ENCODE data around the gene EEF1AKMT3. TPM values are rescaled to one million over a fixed set of nuclear protein-coding genes. Genes with fewer than 3 reads are reported as not detected.

The EEF1AKMT3 gene
- total RNA-seq, 1 experiment from 2014 or later, result 5.0 TPM

DNA sequence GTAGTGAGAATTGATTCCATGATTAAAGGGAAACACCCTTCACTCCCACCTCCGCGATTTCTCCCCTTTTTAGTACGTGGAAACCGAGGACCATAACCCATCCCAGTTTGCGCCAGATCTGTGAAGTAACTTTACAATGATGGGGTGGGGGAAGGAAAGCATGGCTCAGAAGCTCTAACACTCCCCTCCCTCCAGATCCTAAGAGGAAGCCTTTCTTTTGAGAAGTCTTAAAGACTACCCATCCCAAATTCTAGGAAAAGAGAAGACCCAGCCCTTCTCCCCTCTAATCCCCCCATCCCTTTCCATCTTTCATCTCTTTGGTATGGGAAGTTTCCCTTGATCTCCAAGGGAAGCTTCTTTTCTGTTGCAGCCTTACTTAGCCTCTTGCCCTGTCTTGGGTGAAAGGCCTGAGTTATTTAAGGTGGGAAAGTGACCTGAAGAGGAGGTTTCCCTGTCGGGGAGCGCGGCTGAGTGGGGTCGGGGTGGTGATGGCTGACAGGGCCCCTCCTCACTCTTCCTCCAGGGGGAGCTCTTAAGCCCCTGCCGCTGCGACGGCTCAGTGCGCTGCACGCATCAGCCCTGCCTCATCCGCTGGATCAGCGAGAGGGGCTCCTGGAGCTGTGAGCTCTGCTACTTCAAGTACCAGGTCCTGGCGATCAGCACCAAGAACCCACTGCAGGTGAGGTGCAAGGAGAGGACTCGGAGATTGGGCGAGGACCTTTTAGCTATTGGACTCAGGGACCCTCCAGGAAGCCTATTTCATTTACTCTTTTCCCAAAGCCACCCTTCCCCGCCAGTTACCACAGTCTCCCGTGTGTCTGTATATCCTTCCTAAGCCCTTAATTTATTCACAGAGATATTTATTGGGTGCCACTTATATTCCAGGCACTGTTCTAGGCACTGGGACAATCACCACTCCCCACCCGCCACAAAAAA, 15.7 kb upstream of the EEF1AKMT3 start:
- H3K9ac ChIP-seq (ENCODE audit: low read length), result peak overlapping the region; percentile 48
- no peaks in the 10 kb centered on the region for H3K9me2 ChIP-seq (ENCODE audit: insufficient read depth)
- no TSS peak for BruUV-seq (replicated peaks)
- H3K4me2 ChIP-seq (ENCODE audit: low read length), result peak overlapping the region; percentile 93
- no peaks in the 10 kb centered on the region for H3K27me3 ChIP-seq (ENCODE audit: insufficient read depth, low read length)
- ChIA-PET CTCF (interaction anchor here (0.7 to 2.3 kb wide), 9 partner anchors 10 to 298 kb away, joined by 3 to 51 read pairs (median 6); partner anchors contain the start of genes AVIL, CYP27B1, EEF1AKMT3 and METTL1), POLR2A (interaction anchor here (1.1 kb wide), 2 partner anchors 10 to 12 kb away, joined by 7 to 12 read pairs; partner anchors contain the start of genes CYP27B1 and TSPAN31), RAD21 (ENCODE audit: low non-redundant PET in 1 of 2, low total read pairs in 2 of 2, uncharacterized antibody in 2 of 2, unreplicated experiment in 2 of 2) (interaction anchor here in 1 of 2 experiments (1.2 kb wide), 1 partner anchor 174 kb away, joined by 3 read pairs; no protein-coding TSS in a partner anchor)
- no peak overlapping the region for H2AFZ ChIP-seq (ENCODE audit: low read depth, low read length, poor library complexity, severe bottlenecking)
- no peaks in the 10 kb centered on the region for H3K36me3 ChIP-seq (ENCODE audit: control insufficient read depth in 1 of 2, insufficient read depth in 2 of 2, low read length in 2 of 2)
- no peak for DNase-seq (ENCODE audit: low read depth, low spot score)
- TF ChIP-seq, protein P1, sequence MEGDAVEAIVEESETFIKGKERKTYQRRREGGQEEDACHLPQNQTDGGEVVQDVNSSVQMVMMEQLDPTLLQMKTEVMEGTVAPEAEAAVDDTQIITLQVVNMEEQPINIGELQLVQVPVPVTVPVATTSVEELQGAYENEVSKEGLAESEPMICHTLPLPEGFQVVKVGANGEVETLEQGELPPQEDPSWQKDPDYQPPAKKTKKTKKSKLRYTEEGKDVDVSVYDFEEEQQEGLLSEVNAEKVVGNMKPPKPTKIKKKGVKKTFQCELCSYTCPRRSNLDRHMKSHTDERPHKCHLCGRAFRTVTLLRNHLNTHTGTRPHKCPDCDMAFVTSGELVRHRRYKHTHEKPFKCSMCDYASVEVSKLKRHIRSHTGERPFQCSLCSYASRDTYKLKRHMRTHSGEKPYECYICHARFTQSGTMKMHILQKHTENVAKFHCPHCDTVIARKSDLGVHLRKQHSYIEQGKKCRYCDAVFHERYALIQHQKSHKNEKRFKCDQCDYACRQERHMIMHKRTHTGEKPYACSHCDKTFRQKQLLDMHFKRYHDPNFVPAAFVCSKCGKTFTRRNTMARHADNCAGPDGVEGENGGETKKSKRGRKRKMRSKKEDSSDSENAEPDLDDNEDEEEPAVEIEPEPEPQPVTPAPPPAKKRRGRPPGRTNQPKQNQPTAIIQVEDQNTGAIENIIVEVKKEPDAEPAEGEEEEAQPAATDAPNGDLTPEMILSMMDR (IDR thresholded peaks at IDR 0.05 in 2 of 3, conservative IDR thresholded peaks at IDR 0.05 in 1 of 3; ENCODE audit: borderline replicate concordance in 1 of 3, insufficient read depth in 1 of 3, low read depth in 2 of 3, low read length in 2 of 3), result peak in 2 of 3 experiments; percentile 89 to 96; a peak in 4 of 6 replicates
- TF ChIP-seq POLR2AphosphoS5 (IDR thresholded peaks at IDR 0.05; ENCODE audit: low read depth, low read length) (peak; percentile 31; the same call in 1 of the 2 replicates), FOSL1 (IDR thresholded peaks at IDR 0.05; ENCODE audit: low read depth) (no peak)
- H3K4me1 ChIP-seq (ENCODE audit: control insufficient read depth in 1 of 2, insufficient read depth in 2 of 2, low read length in 2 of 2), result peaks cover 20 to 37% of the 10 kb centered on the region in 2 experiments
- H3K9me3 ChIP-seq (ENCODE audit: control insufficient read depth in 1 of 2, insufficient read depth in 1 of 2, low read depth in 1 of 2, low read length in 2 of 2), result no peaks in the 10 kb centered on the region
- H4K20me1 ChIP-seq (ENCODE audit: insufficient read depth), result no peaks in the 10 kb centered on the region
- H3K4me3 ChIP-seq (replicated peaks in 1 of 2; ENCODE audit: low read depth in 1 of 2, low read length in 2 of 2), result peak overlapping the region; percentile 59 to 64
- intact Hi-C loops (cut with micrococcal nuclease), result no loop called here
- H3K27ac ChIP-seq (ENCODE audit: low read depth, low read length), result no peak overlapping the region
- peaks cover 5% of the 10 kb centered on the region for H3K79me2 ChIP-seq (ENCODE audit: insufficient read depth, low read length)
- ATAC-seq, result peak; percentile 51

DNA sequence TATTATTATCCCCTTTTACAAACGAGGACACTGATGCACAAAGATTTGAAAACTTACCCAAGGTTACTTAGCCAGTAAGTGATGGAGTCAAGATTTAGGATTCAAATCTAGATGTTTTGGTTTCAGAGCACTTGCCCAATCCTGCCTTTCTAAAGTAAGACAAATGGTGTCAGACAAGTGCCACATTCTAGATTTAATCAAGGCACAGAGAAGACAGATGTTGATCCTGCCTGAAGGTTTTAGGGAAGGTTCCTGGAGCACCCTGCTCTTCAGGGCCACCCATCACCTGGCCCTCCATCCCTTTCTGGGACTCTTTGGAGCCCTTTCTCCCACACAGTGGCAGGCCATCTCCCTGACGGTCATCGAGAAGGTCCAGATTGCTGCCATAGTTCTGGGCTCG, 14.6 kb upstream of the EEF1AKMT3 start:
- RAD21 ChIA-PET (ENCODE audit: low non-redundant PET in 1 of 2, low total read pairs in 2 of 2, uncharacterized antibody in 2 of 2, unreplicated experiment in 2 of 2), result interaction anchor here in 1 of 2 experiments (1.2 kb wide), 1 partner anchor 175 kb away, joined by 3 read pairs; no protein-coding TSS in a partner anchor
- H3K9ac ChIP-seq (ENCODE audit: low read length), result no peak overlapping the region
- ATAC-seq (no peak), DNase-seq (ENCODE audit: low read depth, low spot score) (no peak)
- no peaks in the 10 kb centered on the region for H4K20me1 ChIP-seq (ENCODE audit: insufficient read depth)
- intact Hi-C loops (cut with micrococcal nuclease), result no loop called here
- no TSS peak for BruUV-seq (replicated peaks)
- H3K4me2 ChIP-seq (ENCODE audit: low read length), result no peak overlapping the region
- H3K27ac ChIP-seq (ENCODE audit: low read depth, low read length), result no peak overlapping the region
- H3K4me1 ChIP-seq (ENCODE audit: control insufficient read depth in 1 of 2, insufficient read depth in 2 of 2, low read length in 2 of 2), result peaks cover 18 to 33% of the 10 kb centered on the region in 2 experiments
- no peaks in the 10 kb centered on the region for H3K79me2 ChIP-seq (ENCODE audit: insufficient read depth, low read length)
- CTCF ChIA-PET, result interaction anchor here (1.5 kb wide), 1 partner anchor 299 kb away, joined by 3 read pairs; no protein-coding TSS in a partner anchor
- no peak overlapping the region for H3K4me3 ChIP-seq (replicated peaks in 1 of 2; ENCODE audit: low read depth in 1 of 2, low read length in 2 of 2)
- no peaks in the 10 kb centered on the region for H3K9me3 ChIP-seq (ENCODE audit: control insufficient read depth in 1 of 2, insufficient read depth in 1 of 2, low read depth in 1 of 2, low read length in 2 of 2)
- no peaks in the 10 kb centered on the region for H3K9me2 ChIP-seq (ENCODE audit: insufficient read depth)
- peaks cover 0 to 3% of the 10 kb centered on the region in 2 experiments; a peak in 2 of 4 replicates for H3K36me3 ChIP-seq (ENCODE audit: control insufficient read depth in 1 of 2, insufficient read depth in 2 of 2, low read length in 2 of 2)
- H2AFZ ChIP-seq (ENCODE audit: low read depth, low read length, poor library complexity, severe bottlenecking), result no peak overlapping the region
- H3K27me3 ChIP-seq (ENCODE audit: insufficient read depth, low read length), result no peaks in the 10 kb centered on the region
- POLR2A ChIA-PET, result no interaction called here
- TF ChIP-seq MAX (IDR thresholded peaks at IDR 0.05) (no peak), JUND (IDR thresholded peaks at IDR 0.05) (no peak), TCF7L2 (IDR thresholded peaks at IDR 0.05; ENCODE audit: borderline replicate concordance, extremely low read depth, insufficient read depth, insufficient read length) (no peak), POLR2A (IDR thresholded peaks at IDR 0.05; ENCODE audit: borderline replicate concordance, extremely low read depth, insufficient read depth, insufficient read length) (no peak), YY1 (IDR thresholded peaks at IDR 0.05; ENCODE audit: extremely low read depth, insufficient replicate concordance, low read depth, low read length) (no peak), ELF1 (IDR thresholded peaks at IDR 0.05; ENCODE audit: borderline replicate concordance, low read depth) (no peak), SRF (IDR thresholded peaks at IDR 0.05; ENCODE audit: low read depth) (no peak), EGR1 (IDR thresholded peaks at IDR 0.05; ENCODE audit: low read depth) (no peak)
- TF ChIP-seq, protein P2, sequence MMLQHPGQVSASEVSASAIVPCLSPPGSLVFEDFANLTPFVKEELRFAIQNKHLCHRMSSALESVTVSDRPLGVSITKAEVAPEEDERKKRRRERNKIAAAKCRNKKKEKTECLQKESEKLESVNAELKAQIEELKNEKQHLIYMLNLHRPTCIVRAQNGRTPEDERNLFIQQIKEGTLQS (IDR thresholded peaks at IDR 0.05), result no peak
- TF ChIP-seq, protein P1 (IDR thresholded peaks at IDR 0.05 in 2 of 3, conservative IDR thresholded peaks at IDR 0.05 in 1 of 3; ENCODE audit: borderline replicate concordance in 1 of 3, insufficient read depth in 1 of 3, low read depth in 2 of 3, low read length in 2 of 3), result no peak

Measured in HCT116 (cell line).